HUES64 (cell line): Measurements from ENCODE around the gene UBTD2.

Source experiments
- H3K27ac ChIP-seq: 2 replicates; pipeline ENCODE4 v1.7.0; 2013; ENCODE audit warnings: low read depth, low read length, inconsistent platforms
- H3K27me3 ChIP-seq: 2 replicates; pipeline ENCODE4 v1.6.1; 2013; ENCODE audit warnings: mild to moderate bottlenecking, low read length; ENCODE audit not compliant: insufficient read depth
- H3K36me3 ChIP-seq: 2 replicates; pipeline ENCODE4 v1.6.1; 2013; ENCODE audit warnings: mild to moderate bottlenecking, low read length; ENCODE audit not compliant: insufficient read depth
- H3K4me1 ChIP-seq: 2 replicates; pipeline ENCODE4 v1.6.1; 2013; ENCODE audit warnings: mild to moderate bottlenecking, low read length, moderate library complexity; ENCODE audit not compliant: insufficient read depth
- H3K4me3 ChIP-seq: 2 replicates; pipeline ENCODE4 v1.5.1; 2013; ENCODE audit warnings: mild to moderate bottlenecking, low read length, moderate library complexity
- H3K9ac ChIP-seq: 2 replicates; pipeline ENCODE4 v1.6.1; 2013; ENCODE audit warnings: mild to moderate bottlenecking, low read depth, low read length
- H3K9me3 ChIP-seq: 2 replicates; pipeline ENCODE4 v1.6.1; 2013; ENCODE audit warnings: low read depth, low read length; ENCODE audit not compliant: insufficient read depth
- WGBS: fragments of 150-250, 120-280 bp; methylation state at CpG from one replicate; pipeline ENCODE4 v1.1.7; 2013; ENCODE audit warnings: missing lambda C conversion rate; 5-methylcytosine and 5-hydroxymethylcytosine counted together

UBTD2 gene

GRCh38 chr5:172274951-172275753 is 8.4 kb downstream of the UBTD2 start:
- Histone ChIP-seq H3K27ac (no peak overlapping the region), H3K9ac (no peak overlapping the region)

GRCh38 chr5:172267943-172268342 is 15.6 kb downstream of the UBTD2 start:
- Histone ChIP-seq H3K27ac (no peak overlapping the region), H3K27me3 (no peaks in the 10 kb centered on the region), H3K36me3 (peaks cover 5% of the 10 kb centered on the region; the same call in 1 of the 2 replicates), H3K9me3 (no peaks in the 10 kb centered on the region), H3K9ac (no peak overlapping the region), H3K4me1 (peaks cover 20% of the 10 kb centered on the region), H3K4me3 (no peak overlapping the region)
- WGBS: 93% methylated on average over 4 of the region's 4 CpGs

More at GRCh38 chr5:172274951-172275753, 8.4 kb downstream of the UBTD2 start:
- 85% methylated on average over 14 of the region's 14 CpGs for WGBS
- H3K4me3 ChIP-seq: no peak overlapping the region
- no peaks in the 10 kb centered on the region for H3K9me3 ChIP-seq
- 0 out of 2 replicates have a peak, but pooled peaks cover 16% of the 10 kb centered on the region for H3K36me3 ChIP-seq
- H3K27me3 ChIP-seq: no peaks in the 10 kb centered on the region
- H3K4me1 ChIP-seq: peaks cover 20% of the 10 kb centered on the region

GRCh38 chr5:172266676-172267092 is 16.9 kb downstream of the UBTD2 start:
- Histone ChIP-seq H3K9ac (no peak overlapping the region), H3K36me3 (peaks cover 9% of the 10 kb centered on the region; the same call in 1 of the 2 replicates), H3K4me3 (no peak overlapping the region), H3K27ac (no peak overlapping the region), H3K9me3 (no peaks in the 10 kb centered on the region), H3K4me1 (peaks cover 16% of the 10 kb centered on the region), H3K27me3 (no peaks in the 10 kb centered on the region)
- WGBS: 89% methylated on average over 4 of the region's 4 CpGs

GRCh38 chr5:172266071-172266675 is 17.4 kb downstream of the UBTD2 start:
- peaks cover 11% of the 10 kb centered on the region; the same call in 1 of the 2 replicates for H3K36me3 ChIP-seq
- H3K4me3 ChIP-seq: no peak overlapping the region
- no peaks in the 10 kb centered on the region for H3K9me3 ChIP-seq
- no peaks in the 10 kb centered on the region for H3K27me3 ChIP-seq
- WGBS: 94% methylated on average over 10 of the region's 10 CpGs
- no peak overlapping the region for H3K27ac ChIP-seq
- peaks cover 13% of the 10 kb centered on the region for H3K4me1 ChIP-seq
- no peak overlapping the region for H3K9ac ChIP-seq

DNA sequence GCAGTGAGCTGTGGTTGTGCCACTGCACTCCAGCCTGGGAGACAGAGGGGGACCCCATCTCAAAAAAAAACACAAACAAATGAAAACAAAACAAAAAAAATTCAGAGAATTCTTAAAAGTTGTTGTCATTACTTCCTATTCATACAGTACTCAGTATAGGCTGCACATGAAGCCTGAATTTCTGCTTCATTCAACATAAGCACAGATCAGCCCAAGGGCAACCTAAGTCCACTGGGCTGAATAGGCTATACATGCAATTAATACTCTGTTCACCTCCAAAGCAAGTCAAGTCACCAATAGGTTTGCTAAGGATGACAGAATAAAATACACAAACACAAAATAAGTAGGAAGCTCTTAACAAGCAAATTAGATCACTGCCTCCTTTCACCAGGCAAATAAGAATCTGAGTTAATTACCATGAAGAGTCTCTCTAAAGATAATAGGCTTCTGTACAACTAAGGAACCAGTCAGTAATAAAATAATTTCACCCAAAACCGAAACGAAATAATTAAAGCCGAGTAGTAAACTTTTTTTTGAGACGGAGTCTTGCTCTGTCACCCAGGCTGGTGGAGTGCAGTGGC is 18.7 kb downstream of the UBTD2 start:
- H3K36me3 ChIP-seq: peaks cover 16% of the 10 kb centered on the region; the same call in 1 of the 2 replicates
- 93% methylated on average over 4 of the region's 4 CpGs for WGBS
- no peak overlapping the region for H3K9ac ChIP-seq
- peaks cover 17% of the 10 kb centered on the region for H3K4me1 ChIP-seq
- no peak overlapping the region for H3K4me3 ChIP-seq
- no peaks in the 10 kb centered on the region for H3K27me3 ChIP-seq
- H3K27ac ChIP-seq: no peak overlapping the region
- no peaks in the 10 kb centered on the region for H3K9me3 ChIP-seq

DNA sequence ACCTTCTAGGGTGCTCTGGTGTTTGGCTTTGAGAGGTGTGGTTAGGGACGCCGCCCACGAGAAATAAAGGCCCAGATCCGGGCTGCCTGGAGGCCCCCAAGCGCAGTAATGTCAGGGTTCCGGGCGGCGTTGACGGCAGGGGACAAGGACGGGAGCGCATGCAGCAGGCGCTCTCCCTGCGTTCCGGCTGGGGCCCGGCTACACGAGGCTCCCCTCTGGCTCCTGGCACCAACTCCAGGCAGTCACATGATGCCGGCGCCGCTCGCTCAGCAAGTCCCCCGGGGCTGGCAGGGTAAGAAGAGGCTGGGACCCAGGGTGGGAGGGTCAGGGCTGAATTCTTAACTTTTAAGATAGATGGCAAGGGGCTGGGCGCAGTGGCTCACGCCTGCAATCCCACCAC is 28.1 kb downstream of the UBTD2 start:
- no peak overlapping the region for H3K9ac ChIP-seq
- H3K27me3 ChIP-seq: no peaks in the 10 kb centered on the region
- H3K27ac ChIP-seq: no peak overlapping the region
- peaks cover 8% of the 10 kb centered on the region; the same call in 1 of the 2 replicates for H3K9me3 ChIP-seq
- H3K4me1 ChIP-seq: no peaks in the 10 kb centered on the region
- H3K4me3 ChIP-seq: no peak overlapping the region
- H3K36me3 ChIP-seq: peaks cover 35% of the 10 kb centered on the region
- 96% methylated on average over 23 of the region's 23 CpGs for WGBS

DNA sequence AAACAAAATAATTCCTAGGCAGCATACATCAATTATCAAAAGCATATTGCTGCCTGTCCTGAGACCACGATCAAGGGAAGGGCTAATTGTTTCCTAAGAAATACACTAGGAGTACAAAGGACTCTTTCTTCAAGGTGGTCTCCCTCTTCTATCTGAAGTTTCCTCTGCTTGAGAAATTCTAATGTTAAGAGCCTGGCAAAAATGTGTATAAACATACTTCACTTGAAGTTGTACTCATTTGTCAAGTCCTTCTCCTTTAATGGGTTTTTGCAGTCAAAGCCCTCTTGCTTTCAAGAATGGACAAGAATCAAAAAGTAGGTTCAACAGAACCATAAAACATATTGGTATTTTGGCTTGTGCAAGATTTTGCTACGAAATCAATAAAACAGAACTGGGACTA is 31.1 kb downstream of the UBTD2 start:
- 90% methylated on average over 1 of the region's 2 CpGs for WGBS
- H3K4me1 ChIP-seq: no peaks in the 10 kb centered on the region

DNA sequence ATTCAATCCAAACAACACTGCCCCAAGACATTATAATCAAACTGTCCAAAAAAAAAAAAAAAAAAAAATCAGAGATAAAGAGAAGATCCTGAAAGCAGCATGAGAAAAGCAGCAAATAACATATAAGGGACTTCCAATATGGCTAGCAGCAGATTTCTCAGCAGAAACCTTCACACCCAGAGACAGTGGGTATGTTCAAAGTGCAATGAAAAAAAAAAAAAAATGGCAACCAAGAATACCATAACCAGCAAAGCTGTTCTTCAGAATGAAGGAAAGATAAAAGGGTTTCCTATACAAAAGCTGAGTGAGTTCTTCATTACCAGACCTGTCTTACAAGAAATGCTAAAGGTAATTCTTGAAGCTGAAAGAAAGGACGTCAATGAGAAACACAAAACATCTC is 32.1 kb downstream of the UBTD2 start:
- 100% methylated on average over 1 of the region's 1 CpG for WGBS
- peaks cover 12% of the 10 kb centered on the region for H3K36me3 ChIP-seq
- H3K9me3 ChIP-seq: no peaks in the 10 kb centered on the region
- no peak overlapping the region for H3K4me3 ChIP-seq
- no peaks in the 10 kb centered on the region for H3K27me3 ChIP-seq
- no peak overlapping the region for H3K27ac ChIP-seq
- H3K9ac ChIP-seq: no peak overlapping the region
- no peaks in the 10 kb centered on the region for H3K4me1 ChIP-seq

More for the DNA sequence above, 31.1 kb downstream of the UBTD2 start:
- no peak overlapping the region for H3K4me3 ChIP-seq
- H3K9ac ChIP-seq: no peak overlapping the region
- peaks cover 20% of the 10 kb centered on the region for H3K36me3 ChIP-seq
- no peak overlapping the region for H3K27ac ChIP-seq
- H3K9me3 ChIP-seq: no peaks in the 10 kb centered on the region
- H3K27me3 ChIP-seq: no peaks in the 10 kb centered on the region

- Histone ChIP-seq H3K27me3 (no peaks in the 10 kb centered on the region), H3K4me3 (no peak overlapping the region), H3K27ac (no peak overlapping the region), H3K9ac (no peak overlapping the region), H3K36me3 (no peaks in the 10 kb centered on the region), H3K9me3 (no peaks in the 10 kb centered on the region), H3K4me1 (no peaks in the 10 kb centered on the region)
- WGBS: 91% methylated on average over 1 of the region's 2 CpGs
Measured at GRCh38 chr5:172248637-172249036, 34.9 kb downstream of the UBTD2 start.

- no peaks in the 10 kb centered on the region for H3K27me3 ChIP-seq
- 91% methylated on average over 1 of the region's 1 CpG for WGBS
- H3K4me3 ChIP-seq: no peak overlapping the region
- no peaks in the 10 kb centered on the region for H3K4me1 ChIP-seq
- H3K9me3 ChIP-seq: no peaks in the 10 kb centered on the region
- H3K36me3 ChIP-seq: peaks cover 5% of the 10 kb centered on the region; the same call in 1 of the 2 replicates
- H3K27ac ChIP-seq: no peak overlapping the region
- no peak overlapping the region for H3K9ac ChIP-seq
Measured at GRCh38 chr5:172245703-172246125, 37.9 kb downstream of the UBTD2 start.

- Histone ChIP-seq H3K27ac (no peak overlapping the region), H3K4me1 (no peaks in the 10 kb centered on the region), H3K9ac (no peak overlapping the region), H3K36me3 (peaks cover 5% of the 10 kb centered on the region; the same call in 1 of the 2 replicates), H3K4me3 (no peak overlapping the region), H3K27me3 (no peaks in the 10 kb centered on the region), H3K9me3 (no peaks in the 10 kb centered on the region)
- 96% methylated on average over 1 of the region's 2 CpGs for WGBS
Measured at GRCh38 chr5:172245046-172245445, 38.5 kb downstream of the UBTD2 start.
